Activated naive CD4-positive, alpha-beta T cell treated with anti-CD3 and anti-CD28 coated beads, Interleukin-2, amount 50 U/mL, for 24 hours (primary cell): ENCODE measurements around the gene AQP12A.
"Not testable (repeated sequence)": the region's sequence is repeated elsewhere in the genome, so short reads cannot be mapped to it uniquely, and the experiment has no call there.

Experiments
- H3K27ac Mint-ChIP-seq: one replicate; pipeline ENCODE4 v1.8.0; 2021; ENCODE audit warnings: mild to moderate bottlenecking, mixed read lengths
- H3K27me3 Mint-ChIP-seq: one replicate; pipeline ENCODE4 v1.8.0; 2021; ENCODE audit warnings: mixed read lengths
- H3K36me3 Mint-ChIP-seq: one replicate; pipeline ENCODE4 v1.8.0; 2021; ENCODE audit warnings: mixed read lengths
- H3K4me1 Mint-ChIP-seq: one replicate; pipeline ENCODE4 v1.8.0; 2021; ENCODE audit warnings: mixed read lengths
- H3K4me3 Mint-ChIP-seq: one replicate; pipeline ENCODE4 v1.8.0; 2021; ENCODE audit warnings: mild to moderate bottlenecking, mixed read lengths
- H3K9me3 Mint-ChIP-seq: one replicate; pipeline ENCODE4 v1.8.0; 2021; ENCODE audit warnings: mixed read lengths

Gene AQP12A, protein sequence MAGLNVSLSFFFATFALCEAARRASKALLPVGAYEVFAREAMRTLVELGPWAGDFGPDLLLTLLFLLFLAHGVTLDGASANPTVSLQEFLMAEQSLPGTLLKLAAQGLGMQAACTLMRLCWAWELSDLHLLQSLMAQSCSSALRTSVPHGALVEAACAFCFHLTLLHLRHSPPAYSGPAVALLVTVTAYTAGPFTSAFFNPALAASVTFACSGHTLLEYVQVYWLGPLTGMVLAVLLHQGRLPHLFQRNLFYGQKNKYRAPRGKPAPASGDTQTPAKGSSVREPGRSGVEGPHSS

DNA sequence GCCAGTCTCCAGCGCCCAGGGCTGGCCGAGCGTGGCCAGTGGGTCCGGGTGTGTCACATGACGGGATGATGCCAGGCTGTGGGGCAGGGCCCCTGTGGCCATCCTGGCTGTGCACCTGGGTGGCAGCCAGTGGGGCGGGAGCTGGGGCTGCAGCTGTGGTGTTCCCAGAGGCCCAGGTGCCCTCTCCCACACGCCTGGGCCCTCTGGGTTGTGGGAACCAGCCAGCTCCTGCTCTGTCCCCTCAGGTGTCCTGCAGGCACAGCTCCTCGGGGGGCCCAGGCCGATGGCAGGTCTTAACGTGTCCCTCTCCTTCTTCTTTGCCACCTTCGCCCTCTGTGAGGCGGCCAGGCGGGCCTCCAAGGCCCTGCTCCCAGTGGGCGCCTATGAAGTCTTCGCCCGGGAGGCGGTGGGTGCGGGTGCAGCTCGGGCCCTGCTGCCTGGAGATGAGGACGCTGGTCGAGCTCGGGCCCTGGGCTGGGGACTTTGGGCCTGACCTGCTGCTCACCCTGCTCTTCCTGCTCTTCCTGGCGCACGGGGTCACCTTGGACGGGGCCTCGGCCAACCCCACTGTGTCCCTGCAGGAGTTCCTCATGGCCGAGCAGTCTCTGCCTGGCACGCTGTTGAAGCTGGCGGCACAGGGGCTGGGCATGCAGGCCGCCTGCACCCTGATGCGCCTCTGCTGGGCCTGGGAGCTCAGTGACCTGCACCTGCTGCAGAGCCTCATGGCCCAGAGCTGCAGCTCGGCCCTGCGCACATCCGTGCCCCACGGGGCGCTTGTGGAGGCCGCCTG is at the start of gene AQP12A:
Gene AQP12A (plus strand): TSS at position 236 of the 790 bp plus-strand sequence. CDS start 48 bp downstream, at position 284.
- H3K4me1 Mint-ChIP-seq, H3K4me3 Mint-ChIP-seq, H3K27ac Mint-ChIP-seq, H3K27me3 Mint-ChIP-seq, H3K9me3 Mint-ChIP-seq, H3K36me3 Mint-ChIP-seq: not testable (repeated sequence)

GRCh38 chr2:240642061-240642805 is 49.4 kb upstream of the AQP12A start:
- Mint-ChIP-seq H3K27ac (no peak overlapping the region), H3K4me3 (no peak overlapping the region), H3K9me3 (no peaks in the 10 kb centered on the region), H3K27me3 (no peaks in the 10 kb centered on the region), H3K36me3 (no peaks in the 10 kb centered on the region), H3K4me1 (peaks cover 3% of the 10 kb centered on the region)

DNA sequence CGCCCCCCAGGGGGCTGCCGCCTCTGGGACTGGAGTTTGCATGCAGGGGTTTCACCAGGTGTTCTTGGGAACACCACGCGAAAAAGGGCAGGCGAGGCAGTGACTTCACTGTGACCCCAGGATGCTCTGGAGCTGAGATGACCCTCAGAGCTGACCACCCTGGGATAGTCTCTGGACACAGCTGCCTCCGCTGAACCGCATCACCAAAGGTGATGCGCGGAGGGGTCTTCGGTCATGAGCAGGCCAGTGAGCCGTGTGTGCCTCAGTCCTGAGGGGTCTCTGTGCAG is 48.9 kb upstream of the AQP12A start:
- Mint-ChIP-seq H3K4me3 (no peak overlapping the region), H3K27ac (no peak overlapping the region), H3K27me3 (no peaks in the 10 kb centered on the region), H3K9me3 (no peaks in the 10 kb centered on the region), H3K36me3 (no peaks in the 10 kb centered on the region), H3K4me1 (peaks cover 3% of the 10 kb centered on the region)

- H3K27me3 Mint-ChIP-seq: no peaks in the 10 kb centered on the region
- H3K4me1 Mint-ChIP-seq: peaks cover 3% of the 10 kb centered on the region
- H3K4me3 Mint-ChIP-seq: no peak overlapping the region
- H3K36me3 Mint-ChIP-seq: no peaks in the 10 kb centered on the region
- H3K9me3 Mint-ChIP-seq: no peaks in the 10 kb centered on the region
- H3K27ac Mint-ChIP-seq: no peak overlapping the region
Measured at GRCh38 chr2:240643093-240643810, 48.4 kb upstream of the AQP12A start.

- Mint-ChIP-seq H3K27me3 (no peaks in the 10 kb centered on the region), H3K9me3 (no peaks in the 10 kb centered on the region), H3K4me3 (no peak overlapping the region), H3K4me1 (peaks cover 3% of the 10 kb centered on the region), H3K36me3 (no peaks in the 10 kb centered on the region), H3K27ac (no peak overlapping the region)
Measured at GRCh38 chr2:240643811-240644150, 47.9 kb upstream of the AQP12A start.

- H3K27ac Mint-ChIP-seq: no peak overlapping the region
- no peaks in the 10 kb centered on the region for H3K27me3 Mint-ChIP-seq
- H3K4me1 Mint-ChIP-seq: peaks cover 3% of the 10 kb centered on the region
- no peaks in the 10 kb centered on the region for H3K36me3 Mint-ChIP-seq
- no peak overlapping the region for H3K4me3 Mint-ChIP-seq
- H3K9me3 Mint-ChIP-seq: no peaks in the 10 kb centered on the region
Measured at GRCh38 chr2:240644171-240644651, 47.5 kb upstream of the AQP12A start.

GRCh38 chr2:240644859-240645301 is 46.8 kb upstream of the AQP12A start:
- H3K27ac Mint-ChIP-seq: no peak overlapping the region
- no peaks in the 10 kb centered on the region for H3K27me3 Mint-ChIP-seq
- no peaks in the 10 kb centered on the region for H3K36me3 Mint-ChIP-seq
- H3K4me3 Mint-ChIP-seq: no peak overlapping the region
- H3K9me3 Mint-ChIP-seq: no peaks in the 10 kb centered on the region
- peaks cover 3% of the 10 kb centered on the region for H3K4me1 Mint-ChIP-seq

GRCh38 chr2:240645346-240645745 is 46.3 kb upstream of the AQP12A start:
- H3K4me1 Mint-ChIP-seq: peaks cover 3% of the 10 kb centered on the region
- no peaks in the 10 kb centered on the region for H3K36me3 Mint-ChIP-seq
- H3K9me3 Mint-ChIP-seq: no peaks in the 10 kb centered on the region
- H3K4me3 Mint-ChIP-seq: no peak overlapping the region
- no peak overlapping the region for H3K27ac Mint-ChIP-seq
- no peaks in the 10 kb centered on the region for H3K27me3 Mint-ChIP-seq

DNA sequence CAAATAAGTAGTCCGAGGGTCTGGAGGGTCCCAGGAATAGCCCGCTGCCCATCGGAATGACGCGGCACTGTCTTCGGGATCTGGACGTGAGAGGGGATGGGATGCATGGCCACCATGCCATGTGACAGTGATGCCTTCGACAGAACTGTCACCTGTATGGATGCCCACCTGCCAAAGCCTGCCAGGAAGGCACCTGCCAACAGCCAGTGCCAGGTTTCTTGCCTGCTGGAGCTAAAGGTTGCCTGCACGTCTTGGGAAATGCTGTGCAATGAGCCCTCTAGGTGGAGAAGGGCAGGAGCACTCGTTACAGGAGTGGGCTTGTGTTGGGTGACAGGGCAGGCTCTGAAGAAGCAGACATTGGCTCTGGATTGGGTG is 45.9 kb upstream of the AQP12A start:
- Mint-ChIP-seq H3K27me3 (peaks cover under 1% of the 10 kb centered on the region), H3K4me1 (peaks cover 3% of the 10 kb centered on the region), H3K36me3 (no peaks in the 10 kb centered on the region), H3K4me3 (no peak overlapping the region), H3K9me3 (no peaks in the 10 kb centered on the region), H3K27ac (no peak overlapping the region)

DNA sequence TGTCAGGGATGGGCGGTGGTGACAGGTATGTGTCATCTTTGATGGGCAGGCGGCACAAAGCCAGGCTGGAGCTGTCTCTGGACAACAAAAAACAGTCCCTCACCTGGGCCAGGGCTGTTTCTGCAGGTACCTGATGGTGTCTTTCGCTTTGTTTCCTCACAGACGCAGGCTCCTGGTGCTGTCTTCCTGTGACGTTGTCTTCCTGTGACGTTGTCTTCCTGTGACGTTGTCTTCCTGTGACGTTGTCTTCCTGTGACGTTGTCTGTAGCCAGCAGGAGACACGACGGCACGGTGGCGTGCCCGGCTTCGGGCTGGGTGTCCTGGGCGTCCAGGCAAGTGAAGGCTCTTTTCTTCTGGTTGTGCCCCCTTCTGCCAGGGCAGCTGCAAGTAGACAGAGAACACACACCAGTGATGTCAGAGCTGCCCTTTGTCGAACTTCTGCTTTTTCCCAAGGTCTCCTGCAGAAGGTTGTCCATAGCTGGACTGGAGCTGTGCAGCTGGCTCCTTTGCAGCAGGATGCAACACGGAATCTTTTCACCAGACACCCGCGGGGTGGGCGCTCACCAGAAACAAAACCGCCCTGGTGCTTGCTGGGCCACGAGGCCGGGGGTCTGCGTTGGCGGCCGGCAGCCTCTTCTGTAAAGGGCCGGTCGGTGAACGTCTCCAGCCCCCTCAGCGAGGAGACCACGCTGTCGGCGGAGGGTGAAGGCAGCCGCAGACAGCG is 45.3 kb upstream of the AQP12A start:
- Mint-ChIP-seq H3K4me1 (peaks cover 3% of the 10 kb centered on the region), H3K9me3 (no peaks in the 10 kb centered on the region), H3K27me3 (peaks cover 2% of the 10 kb centered on the region), H3K4me3 (no peak overlapping the region), H3K27ac (no peak overlapping the region), H3K36me3 (no peaks in the 10 kb centered on the region)

DNA sequence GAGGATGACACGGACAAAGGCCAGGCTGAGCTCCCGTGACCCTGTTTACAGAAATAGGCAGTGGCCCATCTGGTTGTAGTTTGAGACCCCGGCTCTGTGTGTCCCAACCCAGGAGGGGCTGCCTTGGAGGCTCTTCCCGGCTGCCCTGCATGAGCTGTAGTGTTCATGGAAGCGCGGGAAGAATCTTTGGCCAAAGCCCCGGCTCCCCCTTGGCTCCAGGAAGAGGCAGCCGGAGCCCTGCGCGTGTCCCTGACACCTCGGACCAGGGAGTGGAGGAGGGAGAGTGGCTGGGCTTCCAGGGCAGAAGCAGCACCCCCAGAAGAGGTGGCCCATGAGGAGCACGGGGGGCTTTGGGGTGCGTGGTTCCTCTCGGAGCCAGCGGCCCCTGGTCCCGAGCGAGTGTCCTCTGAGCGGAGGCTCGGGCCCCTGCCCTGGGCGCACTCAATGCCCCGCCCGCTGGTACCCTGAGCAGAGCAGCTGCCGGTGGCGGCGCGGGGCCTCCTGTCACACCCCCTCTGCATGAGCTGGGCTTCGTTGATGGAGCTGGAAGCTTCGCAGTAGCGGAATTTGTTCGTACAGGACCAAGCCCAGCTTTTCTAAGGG is 44.7 kb upstream of the AQP12A start:
- no peak overlapping the region for H3K4me3 Mint-ChIP-seq
- no peak overlapping the region for H3K27ac Mint-ChIP-seq

DNA sequence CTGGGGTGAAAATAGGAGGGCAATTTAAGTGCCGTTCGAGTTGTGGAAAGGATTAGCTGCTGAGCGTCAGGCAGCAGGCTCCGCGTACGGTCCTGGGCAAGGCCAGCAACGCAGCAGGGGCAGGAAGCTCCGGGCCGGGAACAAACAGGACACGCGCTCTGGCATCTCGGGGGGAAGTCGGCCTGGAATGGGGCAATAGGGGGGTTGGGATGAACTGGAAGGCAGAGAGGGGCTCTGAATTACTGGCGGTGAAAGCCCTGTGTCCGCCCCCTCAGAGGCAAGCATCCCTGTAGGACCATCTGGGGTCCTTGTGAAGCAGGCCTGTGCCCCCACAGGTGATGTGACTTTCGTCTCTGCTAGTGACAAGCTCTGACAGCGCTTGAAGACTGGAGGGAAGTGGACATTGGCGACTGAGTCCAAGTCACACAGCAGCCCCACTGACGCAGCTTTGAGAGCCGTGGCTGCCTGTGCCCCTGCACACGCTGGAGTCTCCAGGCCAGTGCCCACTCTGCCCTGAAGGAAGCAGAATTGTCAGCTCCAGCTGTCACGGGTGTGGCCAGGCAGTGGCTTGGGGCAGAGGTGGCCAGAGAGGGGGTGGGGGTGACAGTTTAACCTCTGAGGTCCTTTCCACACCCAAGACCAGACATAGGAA is 44.0 kb upstream of the AQP12A start:
- no peaks in the 10 kb centered on the region for H3K36me3 Mint-ChIP-seq
- no peak overlapping the region for H3K4me3 Mint-ChIP-seq
- H3K27me3 Mint-ChIP-seq: peaks cover 5% of the 10 kb centered on the region
- no peaks in the 10 kb centered on the region for H3K9me3 Mint-ChIP-seq
- H3K4me1 Mint-ChIP-seq: peaks cover 3% of the 10 kb centered on the region
- no peak overlapping the region for H3K27ac Mint-ChIP-seq

More for the DNA sequence above, 44.7 kb upstream of the AQP12A start:
- no peaks in the 10 kb centered on the region for H3K36me3 Mint-ChIP-seq
- peaks cover 5% of the 10 kb centered on the region for H3K27me3 Mint-ChIP-seq
- peaks cover 3% of the 10 kb centered on the region for H3K4me1 Mint-ChIP-seq
- H3K9me3 Mint-ChIP-seq: no peaks in the 10 kb centered on the region

- Mint-ChIP-seq H3K27ac (no peak overlapping the region), H3K4me3 (no peak overlapping the region), H3K36me3 (no peaks in the 10 kb centered on the region)
Measured at GRCh38 chr2:240648155-240648649, 43.5 kb upstream of the AQP12A start.

GRCh38 chr2:240648650-240649275 is 42.9 kb upstream of the AQP12A start:
- Mint-ChIP-seq H3K4me1 (peaks cover 3% of the 10 kb centered on the region), H3K4me3 (no peak overlapping the region), H3K27ac (no peak overlapping the region), H3K27me3 (peaks cover 5% of the 10 kb centered on the region), H3K9me3 (no peaks in the 10 kb centered on the region), H3K36me3 (no peaks in the 10 kb centered on the region)

More at GRCh38 chr2:240648155-240648649, 43.5 kb upstream of the AQP12A start:
- no peaks in the 10 kb centered on the region for H3K9me3 Mint-ChIP-seq
- peaks cover 3% of the 10 kb centered on the region for H3K4me1 Mint-ChIP-seq
- peaks cover 5% of the 10 kb centered on the region for H3K27me3 Mint-ChIP-seq
